ENCODE results near the gene ITFG2.
"Not testable (repeated sequence)": the region's sequence is repeated elsewhere in the genome, so short reads cannot be mapped to it uniquely, and the experiment has no call there.

ITFG2 gene

DNA sequence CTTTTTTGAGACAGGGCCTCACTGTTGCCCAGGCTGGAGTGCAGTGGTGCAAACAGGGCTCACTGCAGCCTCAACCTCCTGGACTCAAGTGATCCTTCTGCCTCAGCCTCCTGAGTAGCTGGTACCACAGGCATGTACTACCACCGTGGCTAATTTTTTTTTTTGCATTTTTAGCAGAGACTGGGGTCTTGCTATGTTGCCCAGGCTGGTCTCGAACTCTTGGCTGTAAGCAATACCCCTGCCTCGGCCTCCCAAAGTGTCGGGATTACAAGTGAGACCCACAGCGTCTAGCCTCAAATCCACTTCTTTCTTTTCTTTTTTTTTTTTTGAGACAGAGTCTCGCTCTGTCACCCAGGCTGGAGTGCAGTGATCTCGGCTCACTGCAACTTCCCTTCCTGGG is 50.9 kb downstream of the ITFG2 start:
- not testable (repeated sequence) for DNase-seq (ENCODE audit: low read depth)

DNA sequence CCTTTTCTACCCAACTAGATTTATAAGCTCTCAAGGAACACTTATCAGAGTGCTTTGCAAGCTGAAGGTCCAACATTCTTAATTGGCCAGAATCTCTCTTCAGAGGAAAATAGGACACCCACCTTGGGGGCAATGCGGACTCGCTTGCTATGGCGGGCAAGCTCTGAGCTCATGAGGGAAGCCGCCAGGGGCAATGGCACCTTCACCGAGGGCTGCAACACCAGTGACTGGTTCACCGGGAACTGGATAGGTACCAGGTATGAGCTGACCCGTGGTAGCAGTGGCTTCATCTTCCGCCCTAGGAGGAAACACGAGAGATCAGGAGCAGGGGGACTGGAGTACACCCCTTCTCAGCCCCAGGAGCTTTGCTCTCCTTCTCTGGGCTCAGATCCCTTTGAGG is 51.7 kb downstream of the ITFG2 start:
- no peak for DNase-seq (ENCODE audit: low read depth)

GRCh38 chr12:2868986-2869632 is 56.6 kb downstream of the ITFG2 start:
- DNase-seq (ENCODE audit: low read depth): not testable (repeated sequence)

Measured in stromal cell of bone marrow (primary cell).